ENCODE data around the gene AKR1C8. TPM values are rescaled to one million over a fixed set of nuclear protein-coding genes. Genes with fewer than 3 reads are reported as not detected.

The AKR1C8 gene
- total and polyA plus RNA-seq, 2 of the 13 experiments (the other 11 are each of a cell fraction or from before 2014, with no cell fraction given): 0.12 TPM; not detected in 1

DNA sequence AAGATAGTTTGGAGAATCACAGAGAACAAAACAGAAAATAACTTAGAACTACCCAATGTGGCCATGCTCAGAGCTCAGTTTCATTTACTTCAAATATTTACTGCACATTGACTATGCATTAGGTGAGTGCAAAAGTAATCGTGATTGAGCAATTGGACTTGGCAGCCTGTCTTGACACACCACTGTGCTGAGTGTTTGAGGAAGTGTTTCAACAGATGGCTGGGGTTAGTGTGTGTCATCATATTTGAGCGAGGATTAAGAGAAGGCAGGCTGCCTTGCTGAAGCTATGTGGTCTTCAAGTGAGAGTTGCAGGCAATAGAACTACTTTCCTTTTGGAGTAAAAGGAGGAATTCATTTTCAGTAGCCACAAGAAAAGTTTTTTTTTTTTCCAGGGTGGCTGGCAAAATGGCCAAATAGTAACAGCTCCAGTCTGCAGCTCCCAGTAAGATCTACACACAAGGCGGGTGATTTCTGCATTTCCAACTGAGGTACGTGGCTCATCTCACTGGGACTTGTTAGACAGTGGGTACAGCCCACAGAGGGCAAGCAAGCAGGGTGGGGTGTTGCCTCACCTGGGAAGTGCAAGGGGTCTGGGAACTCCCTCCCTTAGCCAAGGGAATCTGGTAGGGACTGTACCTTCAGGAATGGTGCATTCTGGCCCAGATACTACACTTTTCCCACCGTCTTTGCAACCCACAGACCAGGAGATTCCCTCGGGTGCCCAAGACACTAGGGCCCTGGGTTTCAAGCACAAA lies 49.3 kb upstream of the AKR1C8 start (continued):
- TF ChIP-seq, protein P1, sequence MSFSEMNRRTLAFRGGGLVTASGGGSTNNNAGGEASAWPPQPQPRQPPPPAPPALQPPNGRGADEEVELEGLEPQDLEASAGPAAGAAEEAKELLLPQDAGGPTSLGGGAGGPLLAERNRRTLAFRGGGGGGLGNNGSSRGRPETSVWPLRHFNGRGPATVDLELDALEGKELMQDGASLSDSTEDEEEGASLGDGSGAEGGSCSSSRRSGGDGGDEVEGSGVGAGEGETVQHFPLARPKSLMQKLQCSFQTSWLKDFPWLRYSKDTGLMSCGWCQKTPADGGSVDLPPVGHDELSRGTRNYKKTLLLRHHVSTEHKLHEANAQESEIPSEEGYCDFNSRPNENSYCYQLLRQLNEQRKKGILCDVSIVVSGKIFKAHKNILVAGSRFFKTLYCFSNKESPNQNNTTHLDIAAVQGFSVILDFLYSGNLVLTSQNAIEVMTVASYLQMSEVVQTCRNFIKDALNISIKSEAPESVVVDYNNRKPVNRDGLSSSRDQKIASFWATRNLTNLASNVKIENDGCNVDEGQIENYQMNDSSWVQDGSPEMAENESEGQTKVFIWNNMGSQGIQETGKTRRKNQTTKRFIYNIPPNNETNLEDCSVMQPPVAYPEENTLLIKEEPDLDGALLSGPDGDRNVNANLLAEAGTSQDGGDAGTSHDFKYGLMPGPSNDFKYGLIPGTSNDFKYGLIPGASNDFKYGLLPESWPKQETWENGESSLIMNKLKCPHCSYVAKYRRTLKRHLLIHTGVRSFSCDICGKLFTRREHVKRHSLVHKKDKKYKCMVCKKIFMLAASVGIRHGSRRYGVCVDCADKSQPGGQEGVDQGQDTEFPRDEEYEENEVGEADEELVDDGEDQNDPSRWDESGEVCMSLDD (CRISPR knock-in tag; IDR thresholded peaks at IDR 0.05; ENCODE audit: borderline replicate concordance): no peak
- TF ChIP-seq RCOR2 (CRISPR knock-in tag; IDR thresholded peaks at IDR 0.05): peak; percentile 78; the same call in 1 of the 2 replicates
- TF ChIP-seq SIX4 (CRISPR knock-in tag; IDR thresholded peaks at IDR 0.05): no peak
- TF ChIP-seq EP300 (IDR thresholded peaks at IDR 0.05; ENCODE audit: low read depth in 2 of 2, low read length in 2 of 2): peak in 1 of 2 experiments; percentile 84; a peak in 2 of 4 replicates
- peak; percentile 74; the same call in 1 of the 2 replicates for TF ChIP-seq EP300 (CRISPR knock-in tag; IDR thresholded peaks at IDR 0.05; ENCODE audit: borderline replicate concordance)
- TF ChIP-seq, protein P2, sequence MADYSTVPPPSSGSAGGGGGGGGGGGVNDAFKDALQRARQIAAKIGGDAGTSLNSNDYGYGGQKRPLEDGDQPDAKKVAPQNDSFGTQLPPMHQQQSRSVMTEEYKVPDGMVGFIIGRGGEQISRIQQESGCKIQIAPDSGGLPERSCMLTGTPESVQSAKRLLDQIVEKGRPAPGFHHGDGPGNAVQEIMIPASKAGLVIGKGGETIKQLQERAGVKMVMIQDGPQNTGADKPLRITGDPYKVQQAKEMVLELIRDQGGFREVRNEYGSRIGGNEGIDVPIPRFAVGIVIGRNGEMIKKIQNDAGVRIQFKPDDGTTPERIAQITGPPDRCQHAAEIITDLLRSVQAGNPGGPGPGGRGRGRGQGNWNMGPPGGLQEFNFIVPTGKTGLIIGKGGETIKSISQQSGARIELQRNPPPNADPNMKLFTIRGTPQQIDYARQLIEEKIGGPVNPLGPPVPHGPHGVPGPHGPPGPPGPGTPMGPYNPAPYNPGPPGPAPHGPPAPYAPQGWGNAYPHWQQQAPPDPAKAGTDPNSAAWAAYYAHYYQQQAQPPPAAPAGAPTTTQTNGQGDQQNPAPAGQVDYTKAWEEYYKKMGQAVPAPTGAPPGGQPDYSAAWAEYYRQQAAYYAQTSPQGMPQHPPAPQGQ (CRISPR knock-in tag; IDR thresholded peaks at IDR 0.05; ENCODE audit: borderline replicate concordance): no peak
- TF ChIP-seq CC2D1A (CRISPR knock-in tag; IDR thresholded peaks at IDR 0.05): no peak
- no peak for TF ChIP-seq ZNF883 (CRISPR knock-in tag; IDR thresholded peaks at IDR 0.05; ENCODE audit: not compliant biosample characterization)
- TF ChIP-seq ZFP1 (CRISPR knock-in tag; IDR thresholded peaks at IDR 0.05): 0 out of 2 replicates have a peak, but pooled peaks have one; percentile 48
- TF ChIP-seq DZIP1 (CRISPR knock-in tag; IDR thresholded peaks at IDR 0.05): no peak
- TF ChIP-seq THAP11 (CRISPR knock-in tag; IDR thresholded peaks at IDR 0.05): 0 out of 2 replicates have a peak, but pooled peaks have one; percentile 66
- TF ChIP-seq, protein P3, sequence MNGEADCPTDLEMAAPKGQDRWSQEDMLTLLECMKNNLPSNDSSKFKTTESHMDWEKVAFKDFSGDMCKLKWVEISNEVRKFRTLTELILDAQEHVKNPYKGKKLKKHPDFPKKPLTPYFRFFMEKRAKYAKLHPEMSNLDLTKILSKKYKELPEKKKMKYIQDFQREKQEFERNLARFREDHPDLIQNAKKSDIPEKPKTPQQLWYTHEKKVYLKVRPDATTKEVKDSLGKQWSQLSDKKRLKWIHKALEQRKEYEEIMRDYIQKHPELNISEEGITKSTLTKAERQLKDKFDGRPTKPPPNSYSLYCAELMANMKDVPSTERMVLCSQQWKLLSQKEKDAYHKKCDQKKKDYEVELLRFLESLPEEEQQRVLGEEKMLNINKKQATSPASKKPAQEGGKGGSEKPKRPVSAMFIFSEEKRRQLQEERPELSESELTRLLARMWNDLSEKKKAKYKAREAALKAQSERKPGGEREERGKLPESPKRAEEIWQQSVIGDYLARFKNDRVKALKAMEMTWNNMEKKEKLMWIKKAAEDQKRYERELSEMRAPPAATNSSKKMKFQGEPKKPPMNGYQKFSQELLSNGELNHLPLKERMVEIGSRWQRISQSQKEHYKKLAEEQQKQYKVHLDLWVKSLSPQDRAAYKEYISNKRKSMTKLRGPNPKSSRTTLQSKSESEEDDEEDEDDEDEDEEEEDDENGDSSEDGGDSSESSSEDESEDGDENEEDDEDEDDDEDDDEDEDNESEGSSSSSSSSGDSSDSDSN (CRISPR knock-in tag; IDR thresholded peaks at IDR 0.05): no peak
- peak; percentile 67; the same call in 1 of the 2 replicates for TF ChIP-seq NCOR1 (IDR thresholded peaks at IDR 0.05; ENCODE audit: borderline replicate concordance, low read length)
- no peak; the same call in 1 of the 2 replicates for TF ChIP-seq ZNF335 (CRISPR knock-in tag; IDR thresholded peaks at IDR 0.05)
- TF ChIP-seq ZNF710 (CRISPR knock-in tag; IDR thresholded peaks at IDR 0.05; ENCODE audit: borderline replicate concordance): peak; percentile 31; the same call in 1 of the 2 replicates
- peak; percentile 66 for TF ChIP-seq BCL6 (CRISPR knock-in tag; IDR thresholded peaks at IDR 0.05)

All from HepG2 (cell line).